Measurements from ENCODE around the gene SGCD.

Gene SGCD

DNA sequence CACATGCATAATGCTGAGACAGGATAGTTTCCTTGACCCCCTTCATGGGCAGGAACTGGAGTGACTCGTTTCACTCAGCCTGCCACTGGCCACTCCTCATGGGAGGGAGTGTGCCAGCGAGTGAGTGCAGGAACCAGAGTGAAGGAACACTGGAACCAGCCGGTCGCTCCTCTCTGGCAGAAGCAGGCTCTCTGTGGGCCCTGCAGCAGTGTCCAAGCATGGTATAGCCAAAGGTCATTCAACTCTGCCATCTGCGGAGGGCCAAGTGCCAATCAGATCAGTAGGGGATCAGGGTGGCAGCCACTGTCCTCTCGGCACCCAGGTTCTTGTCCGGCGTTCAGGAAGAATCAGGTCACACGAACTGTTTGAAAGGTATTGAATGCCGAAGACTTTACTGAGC is 353.9 kb downstream of the SGCD start:
- H3K9me3 Mint-ChIP-seq, result no peaks in the 10 kb centered on the region
- TF ChIP-seq, protein P1, sequence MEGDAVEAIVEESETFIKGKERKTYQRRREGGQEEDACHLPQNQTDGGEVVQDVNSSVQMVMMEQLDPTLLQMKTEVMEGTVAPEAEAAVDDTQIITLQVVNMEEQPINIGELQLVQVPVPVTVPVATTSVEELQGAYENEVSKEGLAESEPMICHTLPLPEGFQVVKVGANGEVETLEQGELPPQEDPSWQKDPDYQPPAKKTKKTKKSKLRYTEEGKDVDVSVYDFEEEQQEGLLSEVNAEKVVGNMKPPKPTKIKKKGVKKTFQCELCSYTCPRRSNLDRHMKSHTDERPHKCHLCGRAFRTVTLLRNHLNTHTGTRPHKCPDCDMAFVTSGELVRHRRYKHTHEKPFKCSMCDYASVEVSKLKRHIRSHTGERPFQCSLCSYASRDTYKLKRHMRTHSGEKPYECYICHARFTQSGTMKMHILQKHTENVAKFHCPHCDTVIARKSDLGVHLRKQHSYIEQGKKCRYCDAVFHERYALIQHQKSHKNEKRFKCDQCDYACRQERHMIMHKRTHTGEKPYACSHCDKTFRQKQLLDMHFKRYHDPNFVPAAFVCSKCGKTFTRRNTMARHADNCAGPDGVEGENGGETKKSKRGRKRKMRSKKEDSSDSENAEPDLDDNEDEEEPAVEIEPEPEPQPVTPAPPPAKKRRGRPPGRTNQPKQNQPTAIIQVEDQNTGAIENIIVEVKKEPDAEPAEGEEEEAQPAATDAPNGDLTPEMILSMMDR (IDR thresholded peaks at IDR 0.05), result no peak
- no peak overlapping the region for H3K4me3 Mint-ChIP-seq
- peaks cover 8% of the 10 kb centered on the region for H3K4me1 Mint-ChIP-seq
- no peak for DNase-seq
- no peaks in the 10 kb centered on the region for H3K27me3 Mint-ChIP-seq (ENCODE audit: low read depth, poor library complexity)
- H3K27ac Mint-ChIP-seq, result no peak overlapping the region
- no peaks in the 10 kb centered on the region for H3K36me3 Mint-ChIP-seq (ENCODE audit: low read depth)

DNA sequence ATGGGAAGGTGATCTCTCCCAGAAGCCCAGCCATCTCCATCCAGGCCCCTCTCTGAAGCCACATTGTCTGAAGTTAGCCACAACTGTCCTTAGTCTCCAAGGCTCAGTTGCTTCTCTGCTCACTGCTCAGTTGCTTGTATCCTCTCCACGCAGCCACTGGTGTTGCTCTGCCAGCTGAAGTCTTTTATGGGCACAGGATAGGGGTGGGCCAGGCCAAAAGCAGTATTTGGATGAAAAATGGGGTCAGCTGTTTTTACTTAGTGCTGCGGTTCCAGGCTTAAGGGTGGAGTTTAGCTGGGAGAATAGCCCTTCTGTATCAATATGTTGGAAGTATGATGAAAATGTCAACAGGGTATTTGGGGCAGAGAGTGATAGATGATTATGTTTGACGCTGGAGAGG is 354.3 kb downstream of the SGCD start:
- no peak for DNase-seq
- Mint-ChIP-seq H3K9me3 (no peaks in the 10 kb centered on the region), H3K4me3 (no peak overlapping the region), H3K27ac (no peak overlapping the region), H3K27me3 (ENCODE audit: low read depth, poor library complexity) (no peaks in the 10 kb centered on the region), H3K36me3 (ENCODE audit: low read depth) (no peaks in the 10 kb centered on the region), H3K4me1 (peaks cover 10% of the 10 kb centered on the region)
- TF ChIP-seq, protein P1 (IDR thresholded peaks at IDR 0.05), result no peak

DNA sequence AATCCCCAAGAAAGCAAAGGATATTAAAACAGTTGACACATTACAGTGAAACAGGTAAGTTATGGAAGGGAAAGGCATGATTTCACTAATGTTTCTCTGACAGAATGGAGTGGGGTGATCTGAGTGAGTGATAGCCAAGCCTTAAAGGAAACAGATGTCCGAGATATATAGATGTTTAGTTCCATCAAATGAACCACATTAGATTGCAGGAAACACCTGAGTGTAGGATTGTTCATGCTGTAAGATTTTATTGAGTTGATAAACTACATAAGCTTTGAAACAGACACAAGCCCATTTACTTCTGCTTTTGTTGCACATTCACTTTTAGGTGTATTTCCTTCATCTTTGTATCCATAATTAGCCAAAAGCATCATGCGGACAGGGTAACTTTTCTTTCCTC is 356.0 kb downstream of the SGCD start:
- Mint-ChIP-seq H3K4me1 (peaks cover 27% of the 10 kb centered on the region), H3K27me3 (ENCODE audit: low read depth, poor library complexity) (no peaks in the 10 kb centered on the region), H3K27ac (no peak overlapping the region), H3K9me3 (no peaks in the 10 kb centered on the region), H3K4me3 (no peak overlapping the region), H3K36me3 (ENCODE audit: low read depth) (no peaks in the 10 kb centered on the region)
- TF ChIP-seq, protein P1 (IDR thresholded peaks at IDR 0.05), result no peak
- DNase-seq, result no peak

DNA sequence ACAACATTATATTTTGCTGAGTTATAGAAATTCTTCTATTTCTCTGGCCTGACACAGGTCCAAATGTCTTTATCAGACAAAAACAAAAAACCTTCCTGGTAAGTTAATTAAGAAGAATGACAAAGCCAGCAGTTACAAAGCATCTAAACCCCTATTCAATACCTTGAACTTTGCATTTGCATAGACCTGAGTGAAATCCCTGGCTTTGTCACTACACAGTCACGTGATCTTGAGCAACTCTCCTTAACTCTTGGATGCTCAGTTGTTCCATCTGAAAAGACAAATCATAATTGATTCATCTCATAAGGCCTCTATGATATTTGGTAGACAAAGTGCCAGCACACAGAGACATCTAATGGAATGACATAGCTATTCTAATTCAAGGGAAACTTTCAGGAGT is 356.5 kb downstream of the SGCD start:
- no peaks in the 10 kb centered on the region for H3K36me3 Mint-ChIP-seq (ENCODE audit: low read depth)
- peaks cover 29% of the 10 kb centered on the region for H3K4me1 Mint-ChIP-seq

DNA sequence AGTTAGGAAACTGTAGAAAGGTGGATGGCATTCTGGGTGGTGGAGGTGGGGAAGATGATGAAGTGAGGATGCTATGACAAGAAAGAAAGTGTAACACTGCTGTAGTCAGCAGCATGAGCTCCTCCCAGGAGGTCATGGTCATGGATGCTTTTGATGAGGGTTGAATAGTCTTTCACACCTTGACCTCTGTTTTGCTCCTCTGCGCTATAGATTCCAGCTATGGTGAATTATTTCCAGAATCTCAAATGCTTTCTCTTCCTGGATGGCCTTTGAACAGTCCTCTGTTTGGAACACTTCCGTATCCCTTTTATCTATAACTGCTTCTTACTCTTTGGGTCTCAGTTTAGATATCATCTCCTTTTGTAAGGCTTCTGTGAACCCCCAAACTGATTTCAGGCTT is 357.3 kb downstream of the SGCD start:
- H3K9me3 Mint-ChIP-seq, result no peaks in the 10 kb centered on the region
- peaks cover 29% of the 10 kb centered on the region for H3K4me1 Mint-ChIP-seq
- TF ChIP-seq, protein P1 (IDR thresholded peaks at IDR 0.05), result no peak
- H3K27me3 Mint-ChIP-seq (ENCODE audit: low read depth, poor library complexity), result no peaks in the 10 kb centered on the region
- DNase-seq, result no peak
- H3K36me3 Mint-ChIP-seq (ENCODE audit: low read depth), result no peaks in the 10 kb centered on the region
- no peak overlapping the region for H3K4me3 Mint-ChIP-seq
- H3K27ac Mint-ChIP-seq, result no peak overlapping the region

More for the DNA sequence above, 356.5 kb downstream of the SGCD start:
- no peaks in the 10 kb centered on the region for H3K9me3 Mint-ChIP-seq
- H3K27me3 Mint-ChIP-seq (ENCODE audit: low read depth, poor library complexity), result no peaks in the 10 kb centered on the region
- TF ChIP-seq, protein P1 (IDR thresholded peaks at IDR 0.05), result no peak
- no peak for DNase-seq
- H3K4me3 Mint-ChIP-seq, result no peak overlapping the region
- no peak overlapping the region for H3K27ac Mint-ChIP-seq

DNA sequence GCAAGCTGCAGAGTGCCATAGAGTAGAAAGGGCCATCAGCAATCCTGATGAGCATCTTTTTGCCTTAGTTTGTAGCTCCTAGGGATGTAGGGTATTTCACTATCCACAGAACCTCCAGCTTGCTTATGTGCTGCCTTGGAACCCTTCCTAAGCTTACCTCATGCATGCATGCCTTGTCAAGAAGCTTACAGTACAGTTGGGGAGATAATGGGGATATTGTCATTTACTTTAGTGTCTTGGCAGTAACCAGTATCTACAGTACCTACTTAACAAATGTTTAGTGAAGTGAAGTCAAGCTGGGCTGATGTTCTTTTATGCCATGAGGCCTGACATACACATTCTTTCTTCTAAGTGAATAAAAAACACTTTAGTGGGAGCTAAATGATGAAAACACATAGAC is 358.5 kb downstream of the SGCD start:
- H3K27ac Mint-ChIP-seq, result no peak overlapping the region
- no peaks in the 10 kb centered on the region for H3K27me3 Mint-ChIP-seq (ENCODE audit: low read depth, poor library complexity)
- H3K4me1 Mint-ChIP-seq, result peaks cover 29% of the 10 kb centered on the region
- H3K36me3 Mint-ChIP-seq (ENCODE audit: low read depth), result no peaks in the 10 kb centered on the region
- no peak overlapping the region for H3K4me3 Mint-ChIP-seq
- no peak for DNase-seq
- no peaks in the 10 kb centered on the region for H3K9me3 Mint-ChIP-seq
- TF ChIP-seq, protein P1 (IDR thresholded peaks at IDR 0.05), result no peak
